Limb (tissue), 2 donors: ENCODE measurements around the gene FOXJ3.

Experiments
- DNase-seq, 2 donors: peaks; one replicate each; pipeline ENCODE4 v3.0.0-alpha.2; 2016; ENCODE audit errors: extremely low spot score in 2 of 2

Gene FOXJ3

DNA sequence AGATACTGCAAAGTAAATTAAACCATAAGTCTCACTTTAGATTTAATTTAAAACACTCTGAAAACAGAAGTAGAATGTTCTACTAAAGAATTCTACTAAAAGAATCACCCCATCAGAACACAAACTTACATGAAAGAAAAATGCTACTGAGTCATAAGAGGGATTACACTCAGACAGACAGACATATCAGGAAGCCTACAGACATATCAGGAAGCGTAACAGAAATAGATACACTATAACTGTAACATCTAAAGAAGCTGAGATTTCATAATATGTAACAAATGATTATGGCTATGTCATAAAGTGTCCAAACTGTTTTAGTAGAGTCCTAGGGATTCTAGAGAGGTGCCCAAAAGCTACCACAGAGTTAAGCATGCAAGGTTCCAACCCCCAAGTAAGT, 23.9 kb downstream of the FOXJ3 start:
- no peak for DNase-seq

DNA sequence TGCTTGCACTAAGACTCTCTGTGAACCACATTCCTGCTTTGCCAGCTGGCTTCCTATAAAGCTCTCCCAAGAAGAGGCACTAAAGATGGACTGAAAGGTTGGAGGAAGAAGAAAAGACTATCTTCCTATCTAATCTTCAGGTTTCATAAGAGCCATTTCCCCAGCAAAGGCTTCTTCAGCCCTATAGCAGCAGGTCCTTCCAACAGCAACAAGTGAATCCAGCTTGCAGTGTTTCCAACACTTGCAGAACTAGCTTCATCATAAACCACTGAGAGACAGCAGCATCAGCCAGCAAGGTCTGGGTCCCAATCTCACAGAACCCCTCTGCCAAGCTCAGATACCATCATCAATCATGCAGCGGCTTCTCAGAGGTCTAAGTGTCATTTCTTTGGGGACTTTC, 28.1 kb downstream of the FOXJ3 start:
- DNase-seq: no peak

DNA sequence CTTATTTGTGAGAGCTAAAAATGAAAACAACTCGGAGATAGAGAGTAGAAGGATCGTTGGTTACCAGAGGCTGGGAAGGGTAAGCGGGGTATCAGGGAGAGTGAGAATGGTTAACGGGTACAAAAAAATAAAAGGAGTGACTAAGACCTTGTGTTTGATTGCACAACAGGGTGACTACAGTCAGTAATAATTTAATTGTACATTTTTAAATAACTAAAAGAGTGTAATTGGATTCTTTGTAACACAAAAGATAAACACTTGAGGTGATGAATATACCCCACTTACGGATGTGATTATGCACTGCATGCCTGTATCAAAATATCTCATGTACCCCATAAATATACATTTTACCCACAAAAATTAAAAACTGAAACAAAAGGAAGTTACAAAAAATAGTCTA, 29.4 kb downstream of the FOXJ3 start:
- no peak for DNase-seq

DNA sequence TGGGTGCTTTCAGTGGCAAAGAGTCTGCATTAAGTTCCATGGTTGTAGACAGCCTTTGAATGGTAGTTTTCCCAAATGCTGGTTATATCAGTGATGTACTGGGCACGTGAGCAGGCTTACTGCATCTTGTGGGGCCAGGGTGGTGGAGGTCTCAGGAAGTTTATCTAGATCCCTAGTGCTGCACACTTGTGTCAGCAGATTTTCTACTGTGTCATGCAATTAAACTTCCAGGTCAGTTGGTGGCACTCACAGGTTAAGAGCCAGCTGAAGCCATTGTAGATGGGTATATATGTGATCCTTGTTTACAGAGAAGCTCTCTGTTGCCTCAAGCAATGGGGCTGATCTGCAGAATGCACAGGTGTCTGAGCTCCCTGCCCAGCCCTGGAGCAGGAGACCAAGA, 33.0 kb downstream of the FOXJ3 start:
- DNase-seq: no peak

DNA sequence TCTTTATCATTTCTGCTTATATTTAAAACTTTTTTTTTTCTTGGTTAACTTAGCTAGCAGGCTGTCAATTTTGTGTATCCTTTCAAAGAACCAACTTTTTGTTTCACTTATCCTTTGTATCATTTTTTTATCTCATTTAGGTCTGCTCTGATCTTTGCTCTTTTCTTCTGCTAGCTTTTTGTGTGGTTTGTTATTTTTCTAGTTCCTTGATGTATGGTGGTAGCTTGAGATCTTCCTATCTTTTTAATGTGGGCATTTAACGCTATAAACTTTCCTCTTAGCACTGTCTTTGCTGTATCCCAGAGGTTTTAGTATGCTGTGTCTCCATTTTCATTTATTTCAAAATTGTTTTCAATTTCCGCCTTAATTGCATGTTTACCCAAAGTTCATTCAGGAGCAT, 36.5 kb downstream of the FOXJ3 start:
- no peak for DNase-seq

DNA sequence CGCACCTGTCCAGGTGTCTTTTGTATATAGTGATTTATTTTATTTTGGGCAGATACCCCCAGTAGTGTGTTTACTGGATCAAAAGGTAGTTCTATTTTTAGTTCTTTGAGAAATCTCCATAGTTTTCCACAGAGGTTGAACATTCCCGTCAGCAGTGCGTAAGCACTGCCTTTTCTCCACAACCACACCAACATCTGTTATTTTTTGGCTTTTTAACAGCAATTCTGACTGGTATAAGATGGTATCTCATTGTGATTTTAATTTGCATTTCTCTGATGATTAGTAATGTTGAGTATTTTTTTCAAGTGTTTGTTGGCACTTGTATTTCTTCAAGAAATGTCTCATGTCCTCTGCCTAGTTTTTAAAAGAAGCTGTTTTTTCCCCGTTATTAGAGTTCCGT, 39.2 kb downstream of the FOXJ3 start:
- DNase-seq: no peak

DNA sequence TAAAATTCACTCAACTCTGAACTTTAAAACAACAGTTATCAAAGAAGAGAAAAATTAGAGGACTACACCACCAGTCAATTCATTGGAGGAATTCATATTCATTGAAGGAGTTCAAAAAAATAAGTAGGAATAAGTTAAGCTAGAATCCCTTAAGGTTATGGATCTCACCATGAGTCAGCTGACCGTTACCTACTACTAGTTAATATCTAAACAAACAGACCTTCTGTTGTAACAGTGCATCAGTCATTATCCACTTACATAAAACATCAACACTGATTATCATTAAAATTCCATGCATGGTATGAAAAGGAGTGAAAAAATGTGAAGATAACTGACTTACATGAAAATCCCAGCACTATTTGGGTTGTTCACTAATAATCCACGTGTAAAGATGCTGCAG, 44.9 kb downstream of the FOXJ3 start:
- DNase-seq: no peak

DNA sequence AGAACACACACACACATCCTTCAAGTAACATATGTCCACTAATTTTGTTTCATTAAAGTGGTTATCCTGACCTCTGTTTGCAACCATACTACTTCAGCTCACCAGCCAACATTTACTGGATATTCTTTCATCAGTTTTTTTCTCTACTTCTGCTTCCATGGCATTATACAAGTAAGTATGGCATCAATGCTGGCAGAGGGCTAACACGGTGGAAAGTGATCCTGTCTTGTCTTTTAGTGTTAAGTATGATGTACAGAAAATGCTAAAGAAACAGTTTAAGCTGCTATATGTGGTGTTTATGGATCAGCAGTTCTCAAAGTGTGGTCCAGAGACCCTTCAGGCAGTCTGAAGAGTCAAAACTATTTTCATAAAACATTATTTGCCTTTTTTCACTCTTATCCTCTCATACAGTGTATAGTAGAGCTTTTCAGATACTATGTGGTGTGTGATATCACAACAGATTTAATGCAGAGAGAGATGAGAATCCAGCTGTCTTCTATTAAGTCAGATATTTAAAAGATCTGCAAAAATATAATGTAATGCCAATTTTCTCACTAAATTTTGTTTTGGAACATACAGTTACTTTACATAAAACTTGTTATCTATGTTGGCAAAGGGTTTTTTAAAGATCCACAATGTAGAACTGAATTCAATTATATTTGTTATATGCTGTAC, 46.6 kb downstream of the FOXJ3 start:
- no peak for DNase-seq

DNA sequence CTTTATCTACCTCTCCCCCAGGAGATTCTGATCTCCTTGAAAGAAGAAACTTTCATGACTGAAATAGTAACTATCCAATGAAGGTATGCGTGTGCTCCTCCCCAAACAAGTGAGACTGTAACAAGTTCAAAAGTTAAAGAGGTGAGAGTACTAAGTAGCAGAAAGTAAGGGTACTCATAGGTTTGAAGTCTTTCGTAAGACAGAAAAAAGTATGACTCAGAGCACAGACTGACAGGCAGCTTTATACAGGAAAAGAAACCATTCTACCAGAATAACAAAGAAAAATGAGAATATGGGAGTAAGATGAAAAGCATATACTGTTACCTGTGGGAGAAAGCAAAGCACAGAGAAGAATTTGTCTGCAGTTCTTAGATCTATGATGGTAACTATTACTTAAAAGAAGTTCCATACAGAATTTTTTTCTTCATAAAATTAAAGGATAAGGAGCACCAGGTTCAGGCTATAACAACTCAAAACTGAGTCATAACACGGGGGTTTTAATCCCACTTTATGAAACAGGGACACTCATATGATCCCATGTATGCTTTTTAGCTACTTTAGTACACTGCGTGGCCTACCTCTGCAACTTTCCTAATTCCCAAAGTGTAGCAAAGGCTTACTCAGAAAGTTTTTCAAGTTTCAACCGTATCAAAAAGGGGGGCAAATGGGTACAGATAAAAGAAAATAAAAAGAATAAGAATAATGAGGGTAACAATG, 52.0 kb downstream of the FOXJ3 start:
- DNase-seq: no peak

DNA sequence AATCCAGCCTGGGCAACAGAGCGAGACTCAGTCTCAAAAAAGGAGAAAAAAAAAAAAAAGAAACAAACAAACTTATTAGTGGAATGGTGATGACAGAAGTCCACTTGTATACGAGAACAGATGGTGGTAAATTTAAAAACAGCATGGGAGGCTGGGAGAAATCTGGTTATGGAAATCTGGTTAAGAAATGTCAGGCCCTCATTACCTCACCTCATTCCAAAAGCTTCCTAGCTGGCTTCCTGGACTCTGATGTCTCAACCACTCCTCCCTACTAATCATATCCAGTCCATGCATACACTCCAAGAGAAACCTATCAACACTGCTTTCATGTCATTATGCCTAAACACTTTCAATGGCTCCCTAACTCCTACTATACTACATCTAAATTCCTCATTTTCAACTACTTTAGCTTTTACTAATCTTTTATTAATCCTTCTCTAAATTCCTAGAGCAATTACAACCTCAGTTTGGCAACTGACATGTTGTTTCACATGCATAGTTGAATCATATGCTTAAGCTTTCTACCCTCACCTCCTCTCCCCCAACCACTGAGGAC, 52.9 kb downstream of the FOXJ3 start:
- no peak for DNase-seq

DNA sequence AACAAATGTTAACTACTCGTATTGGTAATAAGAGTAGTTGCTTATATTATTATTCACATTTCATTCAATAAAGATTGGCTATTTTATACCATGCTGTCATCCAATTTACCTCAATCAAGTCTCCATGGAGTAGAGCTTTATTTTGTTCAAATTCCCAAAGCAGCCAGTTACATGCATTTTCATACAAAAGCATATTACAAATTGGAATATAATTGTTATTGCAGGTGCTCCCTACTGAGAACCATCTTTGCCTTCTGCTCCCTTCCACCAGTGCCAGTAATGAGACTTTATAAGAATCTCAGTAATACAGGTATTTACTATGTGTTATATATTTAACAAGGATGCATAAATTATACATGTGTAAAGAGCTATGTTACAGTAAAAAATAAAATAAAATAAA, 54.2 kb downstream of the FOXJ3 start:
- DNase-seq: no peak

DNA sequence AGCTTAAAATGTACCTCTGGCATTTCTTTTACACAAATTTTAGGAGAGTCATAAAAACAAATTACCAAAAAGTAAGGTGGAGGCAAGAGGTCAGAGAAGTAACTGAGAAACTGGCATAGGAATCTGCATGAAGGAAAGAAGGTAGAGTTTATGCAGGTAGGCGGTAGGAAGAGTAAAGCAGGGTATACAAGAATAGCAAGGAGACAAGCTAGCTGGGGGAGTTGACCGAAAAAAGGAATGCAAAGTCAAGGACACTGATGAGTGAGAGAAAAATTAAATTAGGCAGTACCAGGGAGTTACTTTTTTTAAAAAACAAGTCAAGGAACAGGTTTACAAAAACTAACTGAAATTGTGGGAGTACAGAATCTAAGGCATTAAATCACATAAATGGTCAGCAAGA, 56.0 kb downstream of the FOXJ3 start:
- no peak for DNase-seq

DNA sequence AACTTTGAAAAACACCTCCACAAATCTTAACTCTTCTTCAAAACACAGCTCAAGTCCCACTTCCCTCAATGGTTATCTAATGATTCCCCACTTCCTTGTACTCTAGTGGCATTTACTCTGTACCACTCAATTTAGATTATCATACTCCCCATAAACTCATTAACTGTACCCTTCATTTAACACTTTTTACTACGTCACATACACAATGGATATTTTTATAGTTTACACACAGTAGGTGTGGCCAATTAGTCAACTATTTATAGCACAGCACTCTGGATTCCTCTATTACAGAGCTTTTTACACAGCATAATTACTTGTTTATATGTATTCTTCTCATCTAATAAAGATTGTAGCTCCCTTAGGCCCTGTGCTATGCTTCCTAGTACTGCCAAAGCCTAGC, 62.1 kb downstream of the FOXJ3 start:
- DNase-seq: no peak

DNA sequence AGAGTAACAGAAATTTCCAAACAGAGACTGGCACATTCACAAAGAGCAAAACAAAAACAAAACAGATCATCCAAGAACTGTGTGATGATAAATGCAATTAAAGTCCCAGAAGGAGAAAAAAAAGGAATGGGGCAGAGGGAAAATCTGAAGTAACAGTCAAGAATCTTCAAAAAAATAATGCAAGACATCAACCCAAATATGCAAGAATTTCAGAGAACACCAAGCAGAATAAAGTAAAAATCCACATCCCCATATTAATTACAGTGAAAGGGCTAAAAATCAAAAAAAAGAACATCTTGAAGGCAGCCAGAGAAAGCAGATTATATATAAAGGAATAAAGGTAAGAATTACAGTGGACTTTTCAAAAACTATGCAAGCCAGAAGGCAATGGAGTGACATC, 67.1 kb downstream of the FOXJ3 start:
- no peak for DNase-seq

DNA sequence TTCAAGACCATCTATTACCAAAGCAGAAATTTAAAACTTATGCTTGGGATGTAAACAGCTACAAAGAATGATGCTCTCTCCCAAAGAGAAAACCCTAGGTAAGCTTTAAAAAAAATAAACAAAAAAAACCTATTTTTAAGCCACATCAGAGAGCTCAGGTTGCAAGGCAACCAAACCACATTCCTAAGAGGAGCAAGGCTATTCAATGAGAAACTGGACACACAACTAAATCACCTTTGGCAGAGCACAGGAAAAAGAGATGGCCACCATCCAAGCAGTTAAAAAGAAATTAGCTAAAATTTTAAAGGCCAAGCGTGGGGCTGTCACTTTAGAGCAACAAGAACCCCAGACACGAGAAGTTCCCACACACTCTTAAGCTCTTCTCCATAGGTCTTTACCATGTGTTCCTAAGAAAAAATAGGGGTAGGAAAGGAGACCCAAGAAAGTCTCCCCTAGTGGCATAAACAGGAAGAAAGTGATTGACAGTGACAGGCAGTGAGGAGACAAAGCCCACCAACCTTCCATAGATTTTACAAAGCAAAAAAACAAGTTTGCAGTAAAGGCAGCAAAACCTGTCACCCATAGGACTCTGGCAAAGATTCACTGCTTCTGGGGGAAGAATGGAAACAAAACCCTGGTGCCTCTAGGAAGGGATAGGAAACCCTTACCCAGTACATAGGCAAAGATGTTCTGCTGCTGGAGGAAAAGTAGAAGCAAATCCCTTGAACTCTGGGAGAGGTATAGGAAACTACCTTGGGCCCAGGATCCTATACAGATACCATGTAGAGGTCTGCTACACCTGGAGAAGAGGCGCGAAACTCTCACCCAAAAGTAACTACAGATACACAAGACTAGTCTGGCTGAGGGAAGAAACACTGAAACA, 68.5 kb downstream of the FOXJ3 start:
- DNase-seq: no peak

DNA sequence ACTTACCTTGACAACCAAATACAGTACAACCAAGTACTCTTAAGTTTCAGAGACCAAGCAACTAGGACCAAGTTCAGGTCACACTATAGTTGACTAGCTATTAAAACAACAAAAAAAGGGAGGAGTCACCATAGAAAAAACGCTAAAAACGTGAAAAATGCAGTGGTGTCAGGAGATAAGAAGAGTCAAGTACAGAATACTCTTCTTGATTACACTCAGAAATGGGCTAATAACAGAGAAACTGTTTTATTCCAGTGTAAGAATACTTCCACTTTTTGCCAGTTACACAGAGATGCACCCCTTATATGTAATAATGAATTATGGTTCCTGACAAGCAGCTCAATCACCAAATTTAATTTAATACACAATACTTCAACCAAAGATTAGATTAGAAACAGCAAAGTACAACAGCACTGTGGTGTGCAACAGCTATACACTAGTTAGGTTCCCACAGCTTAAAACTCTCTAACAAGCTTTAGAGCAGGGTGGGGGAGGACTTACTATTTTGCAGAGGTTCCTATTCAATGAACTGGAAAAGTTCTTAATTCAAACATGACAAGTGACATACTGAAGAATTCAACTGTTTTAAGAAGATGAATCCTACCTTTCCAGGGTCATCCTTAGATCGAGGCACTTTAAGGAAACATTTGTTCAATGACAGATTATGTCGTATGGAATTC, 70.4 kb downstream of the FOXJ3 start:
- DNase-seq: no peak

DNA sequence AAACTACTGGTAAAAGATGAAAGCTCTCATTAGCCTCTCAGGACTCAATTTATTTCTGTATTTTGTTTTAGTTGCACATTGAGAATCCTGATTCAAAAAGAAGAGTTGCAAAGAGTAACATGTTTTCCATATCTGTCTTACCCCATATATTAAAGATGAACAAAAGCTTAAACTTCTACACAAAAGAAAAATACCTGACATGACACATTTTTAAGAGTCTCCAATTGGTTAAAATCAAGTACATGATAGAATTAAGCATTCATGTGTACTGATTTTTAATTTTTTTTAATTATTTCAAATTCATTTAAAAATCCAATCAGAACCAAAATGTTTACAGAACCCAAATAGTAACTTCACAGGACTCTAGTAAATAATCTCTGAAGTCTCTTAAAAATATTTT, 72.0 kb downstream of the FOXJ3 start:
- no peak for DNase-seq

DNA sequence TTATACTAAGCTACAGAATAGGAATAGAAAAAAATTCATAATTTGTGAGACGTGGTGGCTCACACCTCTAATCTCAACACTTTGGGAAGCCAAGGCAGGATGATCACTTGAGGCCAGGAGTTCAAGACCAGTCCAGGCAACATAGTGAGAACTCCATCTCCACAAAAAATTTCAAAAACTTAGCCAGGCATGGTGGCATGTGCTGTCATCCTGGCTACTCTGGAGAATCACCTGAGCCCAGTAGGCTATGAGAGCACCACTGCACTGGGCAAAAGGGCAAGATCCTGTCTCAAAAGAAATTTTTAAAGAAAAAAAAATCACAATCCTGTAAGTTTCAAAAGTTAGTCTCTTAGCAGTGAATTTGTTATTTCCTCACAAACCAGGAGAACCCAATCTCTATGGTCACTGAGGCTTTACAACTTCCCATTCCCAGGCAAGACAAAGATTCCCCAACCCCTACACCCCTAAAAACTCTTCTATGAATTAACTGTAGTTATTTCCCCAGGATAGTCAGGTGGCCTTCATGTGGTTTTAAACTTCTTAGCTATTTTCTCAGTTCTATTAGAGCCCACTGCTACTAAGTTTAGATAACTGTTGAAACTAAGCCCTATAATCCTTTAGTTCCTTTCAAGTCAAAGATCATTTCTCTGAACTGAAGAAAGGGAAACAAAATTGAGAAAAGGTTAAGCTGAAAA, 74.5 kb downstream of the FOXJ3 start:
- no peak for DNase-seq

DNA sequence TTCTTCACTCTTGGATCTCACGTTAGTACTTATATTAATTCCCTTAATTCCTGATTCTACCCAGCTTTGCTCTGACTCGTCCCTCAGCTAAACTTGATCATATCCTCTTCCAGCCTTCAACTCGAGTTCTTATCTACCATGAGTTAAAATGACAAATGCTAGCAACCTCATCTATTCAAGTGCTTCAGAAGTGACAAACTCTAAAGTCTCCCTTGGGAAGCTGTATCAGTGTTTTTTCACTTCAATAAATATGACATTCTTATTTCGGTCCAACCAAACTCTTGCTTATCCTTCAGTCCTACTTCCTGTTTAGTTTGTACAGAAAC, 75.3 kb downstream of the FOXJ3 start:
- DNase-seq: no peak

DNA sequence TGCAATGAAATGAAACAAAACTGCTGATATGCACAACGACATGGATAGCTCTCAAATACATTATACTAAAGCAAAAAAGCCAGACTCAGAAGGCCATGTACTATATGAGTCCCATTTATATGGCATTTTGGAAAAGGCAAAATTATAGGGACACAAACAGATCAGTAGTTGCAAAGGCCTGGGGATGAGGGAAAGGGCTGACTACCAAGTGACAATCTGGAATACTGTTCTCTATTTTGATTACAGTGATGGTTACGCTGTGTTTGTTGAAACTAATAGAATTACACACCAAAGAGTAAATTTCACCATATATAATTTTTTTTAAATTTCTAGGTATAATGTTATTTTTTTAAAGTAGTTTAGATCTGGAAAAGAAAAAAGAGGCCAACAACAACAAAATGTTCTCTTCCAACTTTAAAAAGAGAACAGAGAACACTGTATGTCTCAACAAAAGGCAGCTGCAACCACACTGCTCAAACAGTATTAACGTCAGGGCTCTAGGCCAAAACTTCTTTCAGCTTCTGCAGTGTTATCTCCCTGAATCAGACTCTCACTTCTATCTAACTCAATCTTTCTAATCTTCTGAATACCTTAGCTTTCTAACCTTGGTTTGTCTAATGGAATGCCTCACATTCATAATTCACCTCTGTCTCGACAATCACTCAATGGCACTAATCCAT, 75.8 kb downstream of the FOXJ3 start:
- DNase-seq: peak in 1 of 2 donors; percentile 61

DNA sequence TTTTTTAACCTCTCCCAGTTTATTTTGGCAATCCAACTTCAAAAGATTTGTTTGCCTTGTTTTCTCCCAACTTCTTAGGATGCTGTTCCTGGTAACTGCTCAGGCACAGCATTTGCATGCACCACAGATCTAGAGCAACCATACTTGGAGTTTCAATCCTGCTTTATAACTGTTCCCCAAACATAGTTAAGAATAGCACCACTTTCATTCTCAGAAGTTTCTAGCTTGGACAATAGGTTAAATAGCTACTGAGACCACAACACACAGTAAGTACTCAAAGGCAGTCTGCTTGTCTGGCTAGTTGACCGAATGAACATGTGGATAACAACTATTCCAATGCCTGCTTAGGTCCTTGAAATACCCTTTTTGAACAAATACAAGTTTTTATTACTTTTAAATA, 76.8 kb downstream of the FOXJ3 start:
- no peak for DNase-seq
